Adrenal gland (tissue), 12 donors: ENCODE measurements around the gene SETD4. TPM values are rescaled to one million over a fixed set of nuclear protein-coding genes. Genes with fewer than 3 reads are reported as not detected.

Experiments used
- DNase-seq, 7 donors: peaks; one replicate each; pipeline ENCODE4 v3.0.0-alpha.2; 2019 to 2020
- H3K27ac ChIP-seq, 5 donors: fragments of 200-600 bp; sonication (generic) in 4 of 5; 1 replicate in 3 of 5; 2 replicates in 2 of 5; pipeline versions ENCODE4 v1.5.1 to v1.8.0; 2016 to 2020; ENCODE audit warnings: mild to moderate bottlenecking in 1 of 5
- H3K27me3 ChIP-seq: fragments of 200-600 bp; 2 replicates; pipeline ENCODE4 v1.8.0; 2021
- H3K36me3 ChIP-seq, 2 donors: fragments of 200-600 bp; replicated peaks in 1 of 2; 1 replicate in 1 of 2; 2 replicates in 1 of 2; pipeline versions ENCODE4 v1.5.1 to v1.8.0; 2018 to 2022
- H3K4me1 ChIP-seq, 2 donors: fragments of 200-600 bp; replicated peaks in 1 of 2; 1 replicate in 1 of 2; 2 replicates in 1 of 2; pipeline versions ENCODE4 v1.5.1 to v1.8.0; 2018 to 2021
- H3K4me3 ChIP-seq, 4 donors: fragments of 200-600 bp; sonication (generic) in 3 of 4; one replicate each; pipeline ENCODE4 v1.5.1; 2016 to 2018
- H3K9me3 ChIP-seq, 3 donors: fragments of 200-600 bp; sonication (generic) in 1 of 3; replicated peaks in 1 of 3; 1 replicate in 2 of 3; 2 replicates in 1 of 3; pipeline versions ENCODE4 v1.5.1 to v1.8.0; 2016 to 2021
- POLR2A ChIP-seq, 2 donors: fragments of 450-650 bp; IDR thresholded peaks; one replicate each; pipeline ENCODE4 v1.6.1; 2017; ENCODE audit warnings: antibody characterized with exemption in 2 of 2, mild to moderate bottlenecking in 2 of 2, moderate library complexity in 1 of 2
- WGBS, 4 donors: extraction: QIAGEN DNeasy Blood & Tissue Kit in 2 of 4; methylation state at CpG; one replicate each; pipeline versions ENCODE4 v1.1.5 to v1.1.7; 2013 to 2017; 5-methylcytosine and 5-hydroxymethylcytosine counted together
- intact Hi-C, 2 donors: fragments of 100-400 bp; cut with DNase I; formaldehyde crosslinking; loops; one replicate each; pipeline versions ENCODE4 v1.14.1 to v1.15.0; 2022 to 2023
- polyA plus RNA-seq, 3 donors: library from polyadenylated mRNA; stranded (reverse); fragments of 200-250 nt in 2 of 3; fragments of 350-450 nt in 1 of 3; fragmentation: Illumina TruSeq in 1 of 3; extraction: RNeasy Lipid Tissue Mini Kit (QIAGEN cat#74804) in 1 of 3; gene quantifications; one replicate each; pipeline ENCODE4 v1.2.3, GENCODE V29; 2013 to 2014
- total RNA-seq, 9 donors: library from RNA; depleted of rRNA in 4 of 9; stranded (reverse); fragments of >200 nt in 4 of 9; fragments of 120-200 nt in 1 of 9; fragmentation: NEBNext Ultra II Directional in 1 of 9; extraction: Animal tissue kit (Norgen Biotek cat#: 25700) in 1 of 9; gene quantifications; one replicate each; pipeline versions ENCODE4 v1.1.0 to v1.2.4, GENCODE V29; 2013 to 2023
- TF ChIP-seq, protein P1 (sequence below), 6 experiments: fragments of 450-650 bp in 4 of 6; fragments of 200-600 bp in 2 of 6; sonication (generic) in 1 of 6; IDR thresholded peaks; 1 replicate in 5 of 6; 2 replicates in 1 of 6; pipeline versions ENCODE4 v1.5.1 to v1.8.0; 2016 to 2021; ENCODE audit warnings: antibody characterized with exemption in 6 of 6, mild to moderate bottlenecking in 2 of 6, moderate library complexity in 1 of 6
- donor health status: healthy with polysubstance abuse.
- donor health status: Bipolar disorder and iron deficiency.
- donor health status: DM: yes; HTN: yes; CAD: no.
- donor health status: DM: no; HTN: no; CAD: no.
- donor health status: DM: no; HTN: no; CAD: no.
- donor health status: DM: yes; HTN: yes; CAD: no.

The SETD4 gene
- total and polyA plus RNA-seq, 12 donors = 7.9 to 24.5 (median 16.2) TPM

DNA sequence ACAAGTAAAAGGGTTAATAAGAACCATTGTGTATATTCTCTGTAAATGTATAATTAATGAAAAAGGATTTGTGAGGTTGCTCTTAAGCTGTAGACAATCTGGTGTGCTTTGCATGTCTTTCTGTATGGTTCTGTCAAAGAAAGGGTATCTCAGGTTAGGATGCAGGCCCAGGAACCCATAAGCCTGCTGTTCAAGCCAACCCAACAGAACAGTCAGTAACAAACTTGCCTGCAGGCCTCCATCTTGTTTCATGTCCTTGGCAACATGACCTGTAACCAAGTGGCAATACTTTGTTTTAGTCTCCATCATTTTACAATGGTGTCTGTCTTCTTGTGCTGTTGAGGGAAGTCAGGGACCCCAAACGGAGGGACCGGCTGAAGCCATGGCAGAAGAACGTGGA is 38.7 kb upstream of the SETD4 start:
- Histone ChIP-seq H3K4me1 (peaks cover 0 to 10% of the 10 kb centered on the region in 2 donors), H3K9me3 (no peaks in the 10 kb centered on the region), H3K27ac (no peak overlapping the region), H3K27me3 (peaks cover 5% of the 10 kb centered on the region), H3K4me3 (no peak overlapping the region), H3K36me3 (no peaks in the 10 kb centered on the region)
- TF ChIP-seq, protein P1, sequence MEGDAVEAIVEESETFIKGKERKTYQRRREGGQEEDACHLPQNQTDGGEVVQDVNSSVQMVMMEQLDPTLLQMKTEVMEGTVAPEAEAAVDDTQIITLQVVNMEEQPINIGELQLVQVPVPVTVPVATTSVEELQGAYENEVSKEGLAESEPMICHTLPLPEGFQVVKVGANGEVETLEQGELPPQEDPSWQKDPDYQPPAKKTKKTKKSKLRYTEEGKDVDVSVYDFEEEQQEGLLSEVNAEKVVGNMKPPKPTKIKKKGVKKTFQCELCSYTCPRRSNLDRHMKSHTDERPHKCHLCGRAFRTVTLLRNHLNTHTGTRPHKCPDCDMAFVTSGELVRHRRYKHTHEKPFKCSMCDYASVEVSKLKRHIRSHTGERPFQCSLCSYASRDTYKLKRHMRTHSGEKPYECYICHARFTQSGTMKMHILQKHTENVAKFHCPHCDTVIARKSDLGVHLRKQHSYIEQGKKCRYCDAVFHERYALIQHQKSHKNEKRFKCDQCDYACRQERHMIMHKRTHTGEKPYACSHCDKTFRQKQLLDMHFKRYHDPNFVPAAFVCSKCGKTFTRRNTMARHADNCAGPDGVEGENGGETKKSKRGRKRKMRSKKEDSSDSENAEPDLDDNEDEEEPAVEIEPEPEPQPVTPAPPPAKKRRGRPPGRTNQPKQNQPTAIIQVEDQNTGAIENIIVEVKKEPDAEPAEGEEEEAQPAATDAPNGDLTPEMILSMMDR (IDR thresholded peaks at IDR 0.05) = no peak
- TF ChIP-seq POLR2A (IDR thresholded peaks at IDR 0.05) = no peak
- DNase-seq = no peak
- intact Hi-C loops = no loop called here
- 76 to 96% (median 89%) methylated on average over 3 of the region's 3 CpGs for WGBS, 4 donors

DNA sequence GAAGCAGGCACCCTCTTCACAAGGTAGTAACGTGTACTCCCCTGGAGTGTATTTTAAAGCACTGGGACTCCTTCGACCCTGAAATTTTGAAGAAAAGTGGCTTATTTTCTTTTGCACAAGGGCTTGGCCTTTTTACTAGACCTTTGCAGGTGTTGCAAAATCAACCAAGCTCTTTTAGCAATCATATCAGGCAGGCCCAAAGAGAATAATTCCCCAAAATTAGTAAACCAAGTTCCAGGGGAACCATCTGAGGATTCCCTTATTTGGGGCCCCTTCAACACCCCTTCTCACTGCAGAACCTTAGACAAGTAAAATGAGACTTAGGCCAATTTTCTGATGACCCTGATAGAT is 37.8 kb upstream of the SETD4 start:
- intact Hi-C loops = no loop called here
- TF ChIP-seq POLR2A (IDR thresholded peaks at IDR 0.05) = no peak
- TF ChIP-seq, protein P1 (IDR thresholded peaks at IDR 0.05) = no peak
- Histone ChIP-seq H3K36me3 (no peaks in the 10 kb centered on the region), H3K4me1 (peaks cover 0 to 10% of the 10 kb centered on the region in 2 donors), H3K27ac (no peak overlapping the region), H3K9me3 (no peaks in the 10 kb centered on the region), H3K4me3 (no peak overlapping the region), H3K27me3 (peaks cover 5% of the 10 kb centered on the region)
- no peak for DNase-seq
- WGBS, 4 donors = 38 to 53% (median 50%) methylated on average over 2 of the region's 2 CpGs; no CpG with 5 or more reads in 1 of the 4 donors

DNA sequence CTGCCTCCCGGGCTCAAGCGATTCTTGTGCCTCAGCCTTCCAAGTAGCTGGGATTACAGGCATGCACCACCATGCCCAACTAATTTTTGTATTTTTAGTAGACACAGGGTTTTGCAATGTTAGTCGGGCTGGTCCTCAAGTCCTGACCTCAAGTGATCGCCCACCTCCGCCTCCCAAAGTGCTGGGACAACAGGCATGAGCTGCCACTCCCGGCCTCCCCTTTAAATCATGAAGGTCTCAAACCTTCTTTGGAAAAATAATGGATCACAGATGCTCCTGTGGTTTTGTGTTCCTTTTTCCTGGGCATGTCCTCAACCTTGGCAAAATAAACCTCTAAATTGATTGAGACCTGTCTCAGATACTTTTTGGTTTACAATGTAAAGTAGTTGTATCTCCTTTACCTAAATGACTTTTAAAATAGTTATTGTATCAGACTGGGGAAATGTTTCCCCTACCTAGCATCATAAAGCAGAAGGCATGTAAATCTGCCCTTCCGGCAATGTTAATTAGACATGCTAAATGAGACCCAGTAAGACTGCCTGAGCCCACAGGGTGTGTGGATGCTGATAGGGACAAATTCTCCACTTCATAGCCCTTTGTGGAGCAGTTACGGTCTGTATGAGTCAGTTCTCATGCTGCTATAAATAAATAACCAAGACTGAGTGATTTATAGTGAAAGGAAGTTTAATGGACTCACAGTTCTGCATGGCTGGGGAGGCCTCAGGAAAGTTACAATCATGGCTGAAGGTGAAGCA is 37.3 kb upstream of the SETD4 start:
- Histone ChIP-seq H3K9me3 (no peaks in the 10 kb centered on the region), H3K4me3 (no peak overlapping the region), H3K27me3 (peaks cover 5% of the 10 kb centered on the region), H3K36me3 (no peaks in the 10 kb centered on the region), H3K27ac (no peak overlapping the region), H3K4me1 (peaks cover 0 to 10% of the 10 kb centered on the region in 2 donors)
- no peak for DNase-seq
- TF ChIP-seq, protein P1 (IDR thresholded peaks at IDR 0.05) = no peak
- TF ChIP-seq POLR2A (IDR thresholded peaks at IDR 0.05) = no peak
- intact Hi-C loops = no loop called here
- WGBS, 4 donors = 76 to 84% (median 78%) methylated on average over 8 of the region's 8 CpGs

DNA sequence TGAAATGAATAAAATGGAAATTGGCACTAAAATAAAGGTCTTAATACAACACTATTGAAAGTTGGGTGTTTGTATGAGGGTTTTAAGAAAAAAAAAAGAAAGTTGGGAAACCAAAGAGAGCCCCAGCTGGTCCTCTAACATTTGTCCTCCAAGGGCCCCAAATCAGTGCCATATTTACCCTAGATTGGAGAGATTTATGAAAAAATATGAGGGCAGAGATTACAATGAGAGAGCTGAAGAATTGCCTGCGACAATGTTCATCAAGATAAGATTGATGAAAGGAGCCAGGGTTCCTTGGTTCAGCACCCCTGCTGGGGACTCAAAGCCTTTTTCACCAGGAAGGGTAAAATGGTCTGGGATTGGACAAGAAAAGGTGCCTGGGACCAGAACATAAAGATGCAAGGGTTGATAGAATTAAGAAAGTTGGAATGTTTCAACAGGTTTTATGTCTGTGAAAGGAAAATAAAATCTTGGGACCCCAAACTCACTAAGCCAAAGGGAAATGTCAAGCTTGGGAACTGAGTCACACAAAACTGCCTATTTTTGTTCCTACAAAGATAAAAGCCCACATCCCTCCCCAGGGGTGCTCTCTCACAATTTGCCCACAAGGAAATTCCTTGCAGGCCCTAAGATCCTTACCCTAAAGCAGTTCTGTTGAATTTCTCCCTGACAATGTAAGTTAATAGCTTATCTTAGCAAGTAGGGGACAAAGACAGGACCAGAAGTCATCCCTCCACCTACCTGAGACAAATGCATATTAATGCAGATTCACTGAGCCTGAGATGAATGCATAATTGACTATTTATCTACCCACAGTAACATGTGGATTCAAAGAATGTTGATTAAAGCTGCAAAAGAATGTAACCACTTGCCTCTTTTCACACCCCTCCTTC is 36.3 kb upstream of the SETD4 start:
- TF ChIP-seq POLR2A (IDR thresholded peaks at IDR 0.05) = no peak
- TF ChIP-seq, protein P1 (IDR thresholded peaks at IDR 0.05) = no peak
- Histone ChIP-seq H3K4me1 (peaks cover 0 to 10% of the 10 kb centered on the region in 2 donors), H3K9me3 (no peaks in the 10 kb centered on the region), H3K36me3 (no peaks in the 10 kb centered on the region), H3K27ac (no peak overlapping the region), H3K4me3 (no peak overlapping the region), H3K27me3 (peaks cover 5% of the 10 kb centered on the region)
- WGBS, 4 donors = 67 to 89% (median 83%) methylated on average over 1 of the region's 1 CpG
- DNase-seq = no peak
- intact Hi-C loops = no loop called here
